Measurements from ENCODE around the gene FBXO28. TPM values are rescaled to one million over a fixed set of nuclear protein-coding genes. Genes with fewer than 3 reads are reported as not detected.

FBXO28 gene
- total RNA-seq, 1 experiment from 2014 or later, result 82.6 TPM

DNA sequence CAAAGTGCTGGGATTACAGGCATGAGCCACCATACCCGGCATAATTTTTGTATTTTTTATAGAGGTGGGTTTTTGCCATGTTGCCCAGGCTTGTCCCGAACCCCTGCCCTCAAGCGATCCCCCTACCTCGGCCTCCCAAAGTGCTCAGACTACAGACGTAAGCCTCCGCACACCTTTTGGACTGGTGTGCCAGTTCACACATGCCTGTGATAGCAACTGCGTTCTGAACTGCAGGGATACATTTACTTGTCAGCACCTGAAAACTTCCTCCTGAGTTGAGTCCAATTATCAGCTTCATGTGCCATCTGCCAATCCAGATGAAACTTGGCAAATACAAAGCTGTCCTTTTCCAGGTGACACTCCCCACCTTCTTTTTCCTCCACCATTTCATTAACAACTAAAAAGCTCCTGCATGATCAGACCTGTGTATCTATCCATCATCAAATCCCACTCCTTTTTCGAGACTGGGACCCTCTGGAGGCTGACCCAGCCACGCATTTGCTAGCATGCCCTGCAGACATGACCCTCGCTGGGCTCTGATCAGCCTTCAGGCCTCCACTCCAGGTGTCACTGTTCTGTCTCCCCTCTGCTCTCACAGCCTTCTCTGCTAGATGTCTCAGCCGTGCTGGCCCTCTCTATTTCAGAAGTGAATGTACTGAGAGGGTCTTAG lies 67.0 kb downstream of the FBXO28 start:
- Histone ChIP-seq H4K20me1 (ENCODE audit: low read length) (peaks cover 8% of the 10 kb centered on the region; the same call in 1 of the 2 replicates), H3K4me2 (ENCODE audit: low read length) (no peak overlapping the region), H3K9me3 (ENCODE audit: low read length) (no peaks in the 10 kb centered on the region), H3K9me2 (replicated peaks; ENCODE audit: low read length) (no peaks in the 10 kb centered on the region), H2AFZ (ENCODE audit: low read length) (no peak overlapping the region), H3K27ac (ENCODE audit: low read length) (no peak overlapping the region), H3K9ac (ENCODE audit: low read length) (no peak overlapping the region), H3K4me1 (ENCODE audit: insufficient read depth, low read length) (peaks cover 25% of the 10 kb centered on the region), H3K36me3 (ENCODE audit: low read depth, low read length) (no peaks in the 10 kb centered on the region), H3K27me3 (ENCODE audit: low read length) (no peaks in the 10 kb centered on the region), H3K4me3 (ENCODE audit: low read length) (no peak overlapping the region), H3F3A (ENCODE audit: low read length, unreplicated experiment) (no peaks in the 10 kb centered on the region), H3K79me2 (ENCODE audit: low read length) (peaks cover 28% of the 10 kb centered on the region)
- ATAC-seq, result no peak
- intact Hi-C loops (cut with micrococcal nuclease), result loop anchor here (5.0 kb wide), 1 partner anchor 64 kb away; no protein-coding TSS in a partner anchor
- no peak for DNase-seq
- CTCF ChIA-PET, result no interaction called here
- POLR2A ChIA-PET (ENCODE audit: unreplicated experiment), result no interaction called here
- BruUV-seq (replicated peaks), result no TSS peak
- TF ChIP-seq EZH2 (IDR thresholded peaks at IDR 0.05; ENCODE audit: low read length, unreplicated experiment) (no peak), EZH2phosphoT487 (IDR thresholded peaks at IDR 0.05; ENCODE audit: borderline replicate concordance, low read length) (no peak)
- TF ChIP-seq, protein P1, sequence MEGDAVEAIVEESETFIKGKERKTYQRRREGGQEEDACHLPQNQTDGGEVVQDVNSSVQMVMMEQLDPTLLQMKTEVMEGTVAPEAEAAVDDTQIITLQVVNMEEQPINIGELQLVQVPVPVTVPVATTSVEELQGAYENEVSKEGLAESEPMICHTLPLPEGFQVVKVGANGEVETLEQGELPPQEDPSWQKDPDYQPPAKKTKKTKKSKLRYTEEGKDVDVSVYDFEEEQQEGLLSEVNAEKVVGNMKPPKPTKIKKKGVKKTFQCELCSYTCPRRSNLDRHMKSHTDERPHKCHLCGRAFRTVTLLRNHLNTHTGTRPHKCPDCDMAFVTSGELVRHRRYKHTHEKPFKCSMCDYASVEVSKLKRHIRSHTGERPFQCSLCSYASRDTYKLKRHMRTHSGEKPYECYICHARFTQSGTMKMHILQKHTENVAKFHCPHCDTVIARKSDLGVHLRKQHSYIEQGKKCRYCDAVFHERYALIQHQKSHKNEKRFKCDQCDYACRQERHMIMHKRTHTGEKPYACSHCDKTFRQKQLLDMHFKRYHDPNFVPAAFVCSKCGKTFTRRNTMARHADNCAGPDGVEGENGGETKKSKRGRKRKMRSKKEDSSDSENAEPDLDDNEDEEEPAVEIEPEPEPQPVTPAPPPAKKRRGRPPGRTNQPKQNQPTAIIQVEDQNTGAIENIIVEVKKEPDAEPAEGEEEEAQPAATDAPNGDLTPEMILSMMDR (conservative IDR thresholded peaks at IDR 0.05; ENCODE audit: low read depth, low read length), result no peak

DNA sequence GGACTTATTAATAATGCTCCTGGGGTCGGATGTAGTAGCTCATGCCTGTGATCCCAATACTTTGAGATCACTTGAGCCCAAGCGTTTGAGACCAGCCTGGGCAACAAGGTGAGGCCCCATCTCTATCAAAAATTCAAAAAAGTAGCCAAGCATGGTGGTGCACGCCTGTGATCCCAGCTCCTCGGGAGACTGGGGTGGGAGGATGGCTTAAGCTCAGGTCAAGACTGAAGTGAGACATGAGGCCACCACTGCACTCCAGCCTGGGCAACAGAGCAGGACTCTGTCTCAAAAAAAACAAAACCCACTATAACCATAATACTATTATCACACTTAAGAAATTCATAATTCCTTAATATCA lies 67.5 kb downstream of the FBXO28 start:
- H3K9me3 ChIP-seq (ENCODE audit: low read length), result no peaks in the 10 kb centered on the region
- H3K9me2 ChIP-seq (replicated peaks; ENCODE audit: low read length), result no peaks in the 10 kb centered on the region
- no peak overlapping the region for H3K27ac ChIP-seq (ENCODE audit: low read length)
- ATAC-seq (no peak), DNase-seq (no peak)
- H3F3A ChIP-seq (ENCODE audit: low read length, unreplicated experiment), result no peaks in the 10 kb centered on the region
- TF ChIP-seq, protein P1 (conservative IDR thresholded peaks at IDR 0.05; ENCODE audit: low read depth, low read length), result no peak
- TF ChIP-seq EZH2phosphoT487 (IDR thresholded peaks at IDR 0.05; ENCODE audit: borderline replicate concordance, low read length) (no peak), EZH2 (IDR thresholded peaks at IDR 0.05; ENCODE audit: low read length, unreplicated experiment) (no peak)
- no peaks in the 10 kb centered on the region for H3K36me3 ChIP-seq (ENCODE audit: low read depth, low read length)
- H3K27me3 ChIP-seq (ENCODE audit: low read length), result no peaks in the 10 kb centered on the region
- intact Hi-C loops (cut with micrococcal nuclease), result loop anchor here (5.0 kb wide), 1 partner anchor 64 kb away; no protein-coding TSS in a partner anchor
- H2AFZ ChIP-seq (ENCODE audit: low read length), result no peak overlapping the region
- H3K4me3 ChIP-seq (ENCODE audit: low read length), result no peak overlapping the region
- no peak overlapping the region for H3K9ac ChIP-seq (ENCODE audit: low read length)
- BruUV-seq (replicated peaks), result no TSS peak
- H3K4me1 ChIP-seq (ENCODE audit: insufficient read depth, low read length), result peaks cover 26% of the 10 kb centered on the region
- H3K4me2 ChIP-seq (ENCODE audit: low read length), result no peak overlapping the region
- POLR2A ChIA-PET (ENCODE audit: unreplicated experiment), result no interaction called here
- peaks cover 33% of the 10 kb centered on the region for H3K79me2 ChIP-seq (ENCODE audit: low read length)
- H4K20me1 ChIP-seq (ENCODE audit: low read length), result peaks cover 8% of the 10 kb centered on the region; the same call in 1 of the 2 replicates
- CTCF ChIA-PET, result no interaction called here
